GM13977 (cell line): ENCODE data around the gene ALAD.

Source experiments
- DNase-seq: peaks from one replicate; pipeline ENCODE4 v3.0.0; 2012; ENCODE audit warnings: low spot score
- in situ Hi-C: fragments of 300-500 bp; cut with MboI; formaldehyde crosslinking; loops from one replicate; pipeline ENCODE4 v1.12.0; 2022; ENCODE audit warnings: low sequenced_read_pairs, low pct_unique_long_range_greater_than_20kb, mixed read lengths, inconsistent platforms; ENCODE audit not compliant: unreplicated experiment
- TF ChIP-seq, protein P1 (sequence below): IDR thresholded peaks from 2 replicates; pipeline ENCODE4 v1.5.1; 2012; ENCODE audit warnings: mild to moderate bottlenecking, control low read depth; ENCODE audit not compliant: insufficient read depth; ENCODE audit errors: extremely low read depth, missing control alignments

Gene ALAD

GRCh38 chr9:113360242-113360842 lies 40.7 kb downstream of the ALAD start:
- TF ChIP-seq, protein P1, sequence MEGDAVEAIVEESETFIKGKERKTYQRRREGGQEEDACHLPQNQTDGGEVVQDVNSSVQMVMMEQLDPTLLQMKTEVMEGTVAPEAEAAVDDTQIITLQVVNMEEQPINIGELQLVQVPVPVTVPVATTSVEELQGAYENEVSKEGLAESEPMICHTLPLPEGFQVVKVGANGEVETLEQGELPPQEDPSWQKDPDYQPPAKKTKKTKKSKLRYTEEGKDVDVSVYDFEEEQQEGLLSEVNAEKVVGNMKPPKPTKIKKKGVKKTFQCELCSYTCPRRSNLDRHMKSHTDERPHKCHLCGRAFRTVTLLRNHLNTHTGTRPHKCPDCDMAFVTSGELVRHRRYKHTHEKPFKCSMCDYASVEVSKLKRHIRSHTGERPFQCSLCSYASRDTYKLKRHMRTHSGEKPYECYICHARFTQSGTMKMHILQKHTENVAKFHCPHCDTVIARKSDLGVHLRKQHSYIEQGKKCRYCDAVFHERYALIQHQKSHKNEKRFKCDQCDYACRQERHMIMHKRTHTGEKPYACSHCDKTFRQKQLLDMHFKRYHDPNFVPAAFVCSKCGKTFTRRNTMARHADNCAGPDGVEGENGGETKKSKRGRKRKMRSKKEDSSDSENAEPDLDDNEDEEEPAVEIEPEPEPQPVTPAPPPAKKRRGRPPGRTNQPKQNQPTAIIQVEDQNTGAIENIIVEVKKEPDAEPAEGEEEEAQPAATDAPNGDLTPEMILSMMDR: no peak
- DNase-seq: no peak
- in situ Hi-C loops: no loop called here

GRCh38 chr9:113359385-113359784 lies 41.7 kb downstream of the ALAD start:
- DNase-seq: no peak
- in situ Hi-C loops: no loop called here

DNA sequence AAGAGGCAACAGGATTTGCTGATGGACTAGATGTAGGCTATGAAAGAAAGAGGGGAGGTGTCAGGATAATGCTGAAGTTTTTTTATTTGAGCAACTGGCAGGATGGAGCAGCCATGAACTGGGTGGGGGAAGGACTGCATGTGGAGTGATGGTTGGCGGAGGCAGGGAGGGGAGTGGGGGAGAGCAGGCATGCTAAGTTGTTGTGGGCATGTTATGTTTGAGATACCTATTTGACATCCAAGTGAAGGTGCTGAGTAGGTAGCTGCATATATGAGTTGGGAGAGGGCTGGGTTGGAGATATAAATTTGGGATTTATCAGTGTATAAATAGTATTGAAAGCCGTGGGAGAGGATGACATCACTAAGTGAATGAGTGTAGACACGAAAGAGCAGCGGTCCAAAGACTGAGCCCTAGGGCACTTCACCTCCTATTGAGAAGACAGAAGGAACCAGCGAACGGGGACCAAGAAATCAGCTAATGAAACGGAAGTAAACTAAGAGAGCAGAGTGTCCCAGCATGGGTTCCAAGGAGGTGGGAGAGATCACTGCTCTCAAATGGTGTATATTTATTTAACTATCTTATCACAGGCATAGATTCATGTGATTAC lies 44.3 kb downstream of the ALAD start:
- DNase-seq: no peak
- in situ Hi-C loops: no loop called here
- TF ChIP-seq, protein P1: no peak

More at GRCh38 chr9:113359385-113359784, 41.7 kb downstream of the ALAD start:
- TF ChIP-seq, protein P1: no peak

- TF ChIP-seq, protein P1: peak; percentile 19
Observed at GRCh38 chr9:113355040-113355596, 46.0 kb downstream of the ALAD start.

GRCh38 chr9:113352411-113352810 lies 48.7 kb downstream of the ALAD start:
- no peak for DNase-seq
- in situ Hi-C loops: no loop called here
- TF ChIP-seq, protein P1: no peak

More at GRCh38 chr9:113355040-113355596, 46.0 kb downstream of the ALAD start:
- no peak for DNase-seq
- in situ Hi-C loops: no loop called here

DNA sequence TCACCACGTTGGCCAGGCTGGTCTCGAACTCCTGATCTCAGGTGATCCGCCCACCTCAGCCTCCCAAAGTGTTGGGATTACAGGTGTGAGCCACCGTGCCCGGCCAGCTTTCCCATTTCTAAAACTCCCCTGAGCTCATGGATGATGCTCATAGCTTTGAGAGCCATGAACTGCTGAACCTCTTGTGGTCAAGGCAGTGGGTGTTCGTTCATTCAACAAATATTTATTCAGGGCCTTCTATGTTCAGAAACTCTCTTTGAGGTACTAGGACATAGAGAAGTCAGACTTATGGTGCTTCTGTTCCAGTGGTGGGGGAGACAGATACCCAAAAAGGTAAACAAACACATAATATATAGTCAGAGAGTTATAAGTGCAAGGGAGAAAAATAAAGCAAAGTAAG lies 49.1 kb downstream of the ALAD start:
- TF ChIP-seq, protein P1: no peak
- in situ Hi-C loops: no loop called here
- no peak for DNase-seq
